Prostate gland (tissue), 2 donors: ENCODE measurements around the gene RSBN1L.

Experiments
- CTCF ChIP-seq, 4 experiments: fragments of 200-600 bp in 2 of 4; fragments of 450-650 bp in 2 of 4; sonication (generic) in 2 of 4; IDR thresholded peaks; 1 replicate in 3 of 4; 2 replicates in 1 of 4; pipeline ENCODE4 v1.5.1; 2016 to 2019; ENCODE audit warnings: antibody characterized with exemption in 4 of 4, mild to moderate bottlenecking in 2 of 4, moderate library complexity in 2 of 4
- POLR2A ChIP-seq: fragments of 450-650 bp; IDR thresholded peaks from one replicate; pipeline ENCODE4 v1.6.1; 2016; ENCODE audit warnings: antibody characterized with exemption, mild to moderate bottlenecking

GRCh38 chr7:77664715-77665114 is 31.5 kb upstream of the RSBN1L start:
- TF ChIP-seq CTCF (IDR thresholded peaks at IDR 0.05): no peak
- TF ChIP-seq POLR2A: no peak
